NCI-H510A treated with DMSO at 0.1 percent for 48 hours (cell line): Measurements from ENCODE around the gene HP1BP3.

ENCODE experiments used
- DNase-seq: peaks from one replicate; lab custom pipeline; 2025; lab: John Stamatoyannopoulos, UW

HP1BP3 gene

GRCh38 chr1:20770314-20771087 lies 16.6 kb downstream of the HP1BP3 start:
- DNase-seq, result no peak

DNA sequence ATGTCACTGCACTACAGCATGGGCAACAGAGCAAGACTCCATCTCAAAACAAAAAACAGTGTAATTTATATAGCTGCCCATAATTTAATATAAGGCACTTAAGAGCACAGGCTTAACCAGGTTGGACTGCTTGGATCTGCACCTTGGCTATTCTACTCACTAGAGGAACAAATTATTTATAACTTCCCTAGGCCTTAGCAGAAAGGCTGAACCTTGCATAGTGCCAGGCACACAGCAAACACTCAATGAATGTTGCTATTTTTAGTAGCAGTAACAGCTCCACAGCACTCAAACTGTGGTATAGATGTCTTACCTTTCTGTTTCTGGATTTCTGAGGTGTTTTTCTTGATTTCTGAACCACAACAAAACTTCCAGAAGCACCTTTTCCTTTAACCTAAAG lies 19.8 kb downstream of the HP1BP3 start:
- no peak for DNase-seq

DNA sequence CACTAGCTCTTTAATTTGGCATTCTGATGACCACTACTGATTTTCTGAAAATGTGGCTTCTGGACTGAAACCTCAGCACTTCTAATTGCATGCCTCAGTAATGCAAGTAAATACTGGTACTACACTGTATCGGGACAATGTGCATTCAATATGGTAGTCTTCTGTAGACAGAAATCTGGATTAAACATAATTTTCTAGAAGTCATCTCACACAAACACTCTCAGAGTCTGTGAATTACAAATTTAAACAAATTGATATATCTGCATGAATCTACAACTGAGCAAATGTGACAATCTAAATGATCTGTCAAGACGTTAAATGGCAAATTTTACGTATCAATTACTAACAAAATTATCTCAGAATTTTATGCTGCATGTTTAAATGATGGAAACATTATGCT lies 23.7 kb downstream of the HP1BP3 start:
- no peak for DNase-seq

- no peak for DNase-seq
Observed at GRCh38 chr1:20760322-20760721, 26.8 kb downstream of the HP1BP3 start.

DNA sequence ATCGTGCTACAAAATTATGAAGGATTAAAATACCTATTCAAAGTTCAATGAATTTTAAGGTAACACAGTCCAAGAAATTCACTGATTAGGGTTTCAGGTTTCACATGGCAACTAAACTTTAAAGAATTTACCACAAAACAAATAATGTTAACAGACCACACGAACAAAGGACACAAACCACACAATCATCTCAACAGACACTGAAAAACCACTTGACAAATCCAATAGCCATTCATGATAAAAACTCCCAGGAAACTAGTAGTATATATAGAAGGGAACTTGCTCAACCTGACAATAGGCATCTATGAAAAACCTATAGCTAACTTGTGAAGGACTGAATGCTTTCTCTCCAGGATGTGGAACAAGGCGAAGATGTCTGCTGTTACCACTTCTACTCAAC lies 33.5 kb downstream of the HP1BP3 start:
- no peak for DNase-seq

DNA sequence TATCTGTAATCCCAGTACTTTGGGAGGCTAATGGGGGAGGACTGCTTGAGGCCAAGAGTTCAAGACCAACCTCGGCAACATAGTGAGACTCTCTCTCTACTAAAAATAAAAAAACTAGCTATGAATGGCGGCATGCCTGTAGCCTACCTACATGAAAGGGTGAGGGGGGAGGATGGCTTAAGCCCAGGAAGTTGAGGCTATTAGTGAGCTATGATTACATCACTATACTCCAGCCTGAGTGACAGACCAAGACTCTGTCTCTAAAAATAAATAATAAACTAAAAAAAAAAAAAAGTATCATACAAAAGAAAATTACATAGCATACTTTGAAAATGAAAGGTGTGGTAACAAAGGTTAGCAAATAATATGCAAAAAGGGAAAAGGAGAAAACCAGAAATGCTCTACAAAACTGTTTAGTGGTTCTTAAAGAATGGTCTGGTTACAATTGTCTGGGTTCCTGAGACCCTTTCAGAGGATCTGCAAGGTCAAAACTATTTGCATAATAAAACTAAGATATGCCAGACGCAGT lies 35.6 kb downstream of the HP1BP3 start:
- no peak for DNase-seq

DNA sequence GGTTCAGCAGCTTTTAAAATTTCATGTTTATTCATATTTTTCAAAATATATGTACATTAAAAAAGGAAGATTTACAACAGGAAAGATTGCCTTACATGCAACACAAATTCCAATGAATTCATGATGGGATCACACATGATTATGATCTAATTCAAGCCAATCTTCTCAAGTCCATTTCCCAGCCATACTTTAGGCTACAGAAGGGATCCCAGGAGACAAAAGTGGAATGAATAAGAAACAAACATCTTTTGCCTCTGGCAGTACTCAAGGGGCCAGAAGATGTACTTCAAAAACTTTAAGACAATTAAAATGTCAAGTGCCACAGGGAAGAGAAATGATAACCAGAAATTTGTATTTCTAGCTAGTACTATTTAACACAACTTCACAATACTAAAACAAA lies 44.4 kb downstream of the HP1BP3 start:
- no peak for DNase-seq

DNA sequence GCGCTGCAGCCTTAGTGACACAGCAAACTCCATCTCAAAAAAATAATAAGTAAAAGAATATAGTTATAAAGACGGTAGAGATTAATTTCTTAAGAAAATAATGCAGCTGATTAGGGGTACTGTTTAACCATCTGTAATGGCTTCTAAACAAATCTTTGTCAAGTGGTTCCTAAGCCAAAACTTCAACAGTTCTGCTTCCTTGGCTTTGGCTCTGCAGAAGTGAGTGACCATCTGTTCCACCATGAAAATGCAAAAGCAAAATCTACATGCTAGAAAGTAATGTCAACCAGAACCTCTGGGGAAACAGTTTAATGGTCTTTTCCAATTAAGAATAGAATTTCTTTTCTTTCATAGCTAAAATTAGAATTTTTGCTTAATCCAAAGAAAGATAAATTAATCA lies 46.3 kb downstream of the HP1BP3 start:
- DNase-seq, result no peak

- DNase-seq, result no peak
Observed at GRCh38 chr1:20739225-20739624, 47.9 kb downstream of the HP1BP3 start.

GRCh38 chr1:20735581-20736111 lies 51.5 kb downstream of the HP1BP3 start:
- peak; percentile 34 for DNase-seq

DNA sequence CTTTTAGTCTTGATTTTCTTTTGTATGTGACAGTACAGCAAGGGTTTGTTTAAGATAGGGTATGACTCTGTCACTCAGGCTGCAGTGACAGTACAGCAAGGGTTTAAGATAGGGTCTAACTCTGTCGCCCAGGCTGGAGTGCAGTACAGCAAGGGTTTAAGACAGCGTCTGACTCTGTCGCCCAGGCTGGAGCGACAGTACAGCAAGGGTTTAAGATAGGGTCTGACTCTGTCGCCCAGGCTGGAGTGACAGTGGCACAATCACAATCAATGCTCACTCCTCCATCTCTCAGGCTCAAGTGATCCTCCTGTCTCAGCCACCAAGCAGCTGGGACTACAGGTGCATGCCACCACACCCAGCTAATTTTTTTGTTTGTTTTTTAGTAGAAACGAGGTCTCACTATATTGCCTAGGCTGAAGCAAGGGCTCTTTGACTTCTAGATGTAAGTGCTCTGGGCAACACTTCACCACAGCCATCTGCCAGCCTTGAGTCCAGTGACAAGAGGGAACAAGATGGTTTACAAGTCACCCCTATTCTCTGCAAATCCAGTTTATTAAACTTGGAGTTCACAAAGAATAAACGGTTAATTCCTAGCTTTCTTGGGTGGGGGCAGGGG lies 53.6 kb downstream of the HP1BP3 start:
- no peak for DNase-seq

- DNase-seq, result peak; percentile 87
Observed at GRCh38 chr1:20732588-20733359, 54.3 kb downstream of the HP1BP3 start, which contains the start of gene SH2D5. TSS of gene SH2D5 (minus strand) at chr1:20732703. CDS start at chr1:20728044, 4,659 bp downstream.

DNA sequence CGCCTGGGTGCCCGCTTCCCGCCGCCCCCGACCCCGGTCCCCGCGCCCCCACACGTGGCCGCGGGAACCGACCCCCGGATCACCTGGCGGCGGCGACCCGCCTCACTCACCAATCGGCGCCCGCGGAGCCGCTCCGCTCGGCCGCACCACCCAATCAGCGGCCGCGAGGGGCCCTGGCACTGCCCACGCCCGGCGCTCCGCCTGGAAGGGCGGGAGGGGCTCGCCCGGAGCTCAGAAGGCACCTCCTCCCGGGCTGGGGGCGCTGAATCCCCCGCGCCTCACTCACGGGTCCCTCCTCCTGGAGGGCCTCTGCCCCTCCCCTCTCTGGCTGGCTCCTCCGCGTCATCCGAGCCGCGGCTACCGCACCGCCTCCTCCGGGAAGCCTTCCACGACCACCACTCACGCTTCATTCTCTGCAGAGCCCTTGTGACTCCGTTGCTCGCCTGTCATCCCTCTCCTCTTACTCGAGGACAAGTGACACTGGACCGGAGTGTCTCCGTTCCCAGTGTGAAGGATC lies 55.0 kb downstream of the HP1BP3 start:
- peak; percentile 72 for DNase-seq

DNA sequence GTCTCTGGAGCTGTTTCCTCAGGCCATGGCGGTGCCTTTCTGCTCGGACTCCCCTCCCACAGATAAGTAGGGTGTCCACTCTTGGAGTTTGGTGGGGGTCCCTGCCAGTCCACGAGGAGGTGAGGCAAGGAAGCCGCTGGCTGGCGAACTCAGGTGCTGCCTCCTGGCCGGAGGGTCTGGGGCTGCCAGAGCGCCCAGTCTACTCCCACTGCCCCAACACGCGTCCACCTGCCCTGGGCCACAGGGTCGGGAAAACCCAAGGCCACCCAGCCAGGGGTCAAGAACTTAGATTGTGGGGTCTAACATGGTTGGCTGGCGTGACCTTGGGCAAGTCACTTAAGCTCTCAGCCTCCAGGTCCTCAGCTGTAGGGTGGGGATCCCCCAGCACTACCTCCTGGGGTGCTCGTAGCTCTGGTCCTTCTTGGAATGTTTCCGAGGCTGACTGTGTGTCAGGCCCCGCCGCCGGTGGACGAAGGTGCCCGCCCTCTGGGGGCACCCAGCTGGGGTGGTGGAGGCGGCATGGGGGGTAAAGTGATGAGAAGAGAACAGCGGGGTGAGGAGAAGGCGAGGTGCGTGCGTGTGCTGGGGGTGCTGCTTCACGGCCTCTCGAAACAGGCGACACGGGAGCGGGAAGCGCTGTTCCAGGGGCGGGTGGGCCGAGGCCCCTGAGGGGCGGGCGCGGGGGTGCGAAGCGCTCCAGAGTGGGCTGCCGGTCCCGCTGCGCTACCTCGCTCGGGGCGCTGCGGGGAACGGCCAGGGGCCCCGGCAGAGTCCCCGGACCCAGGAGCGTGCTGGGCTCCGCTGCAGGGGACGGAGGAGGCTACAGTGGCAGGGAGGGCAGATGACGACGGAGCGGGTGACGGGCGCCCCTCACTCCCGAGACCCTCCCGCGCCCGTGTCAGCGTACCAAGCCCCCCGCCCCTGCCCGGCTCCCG lies 55.8 kb downstream of the HP1BP3 start:
- no peak for DNase-seq

GRCh38 chr1:20730690-20731056 lies 56.4 kb downstream of the HP1BP3 start:
- no peak for DNase-seq

- DNase-seq, result no peak
Observed at GRCh38 chr1:20729990-20730689, 57.0 kb downstream of the HP1BP3 start.

DNA sequence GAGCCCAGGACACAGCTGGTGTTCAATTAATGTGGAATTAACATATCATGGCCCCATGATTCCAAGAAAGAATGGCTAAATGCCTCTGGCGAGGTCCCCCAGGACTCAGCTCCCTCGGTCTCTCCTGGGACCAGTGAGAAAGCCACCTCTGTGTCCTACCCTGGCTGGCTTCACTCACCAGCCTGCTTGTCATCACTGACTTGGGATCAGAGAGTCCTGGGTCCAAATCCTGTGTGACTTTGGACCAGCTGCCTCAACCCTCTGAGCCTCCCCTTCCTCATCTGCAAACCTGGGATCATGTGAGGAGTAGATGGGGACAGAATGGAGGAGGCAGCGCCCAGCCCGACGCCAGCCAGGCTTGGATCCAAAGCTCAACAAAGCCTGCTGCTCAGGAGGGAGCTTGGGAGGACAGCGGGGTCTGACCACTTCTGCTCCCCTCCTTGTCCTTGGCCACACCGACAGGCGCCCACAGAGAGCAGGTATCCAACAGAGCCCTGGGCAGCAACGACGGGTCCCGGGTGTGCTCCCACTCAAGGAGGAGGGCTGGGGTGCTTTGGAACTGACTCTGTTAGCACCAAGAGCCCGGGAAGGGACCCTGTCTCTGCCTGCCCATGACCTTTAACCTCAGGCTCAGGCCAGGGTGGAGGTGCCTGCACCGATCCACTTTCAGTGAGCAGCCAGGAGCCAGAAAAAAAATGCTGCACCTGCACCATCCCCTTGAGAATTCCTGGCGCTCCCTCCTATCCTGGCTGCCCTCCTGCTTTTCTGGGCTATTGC lies 57.8 kb downstream of the HP1BP3 start:
- DNase-seq, result no peak

- DNase-seq, result no peak
Observed at GRCh38 chr1:20728371-20729154, 58.5 kb downstream of the HP1BP3 start.
